ENCODE measurements around the gene ELF2.
A peak's percentile ranks its signal among the peaks of the same experiment; 100 is the strongest.
"Not testable (repeated sequence)": the region's sequence is repeated elsewhere in the genome, so short reads cannot be mapped to it uniquely, and the experiment has no call there.

ELF2 gene

DNA sequence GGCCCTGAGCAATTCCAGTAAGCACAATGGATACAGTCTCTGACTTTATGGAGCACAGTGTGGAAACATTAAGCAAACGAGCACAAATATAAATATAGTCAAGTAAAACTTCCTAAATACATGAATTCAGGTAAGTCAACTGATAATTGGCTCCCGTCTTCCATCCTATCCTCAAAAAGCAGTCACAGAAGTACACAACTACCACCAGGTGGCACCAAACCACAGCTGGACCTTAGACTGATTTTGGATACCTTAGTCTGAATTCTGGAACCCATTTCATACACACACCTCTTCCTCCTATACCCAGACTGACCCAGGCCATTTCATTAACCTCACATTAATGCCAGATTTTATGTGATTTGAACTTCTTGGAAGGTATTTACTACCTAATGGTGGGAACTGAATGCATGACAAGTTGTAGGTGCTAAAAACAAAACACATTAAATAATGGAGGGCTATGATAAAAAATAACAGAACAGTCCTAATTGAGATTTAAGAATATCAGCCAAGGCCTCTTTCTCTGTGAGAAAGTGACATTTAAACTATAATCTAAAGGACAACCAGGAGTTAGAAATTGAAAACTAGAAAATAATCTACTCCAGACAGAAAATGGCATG lies 77.5 kb downstream of the ELF2 start:
- H3K27me3 Mint-ChIP-seq = no peaks in the 10 kb centered on the region
- peak; percentile 98 for ATAC-seq (ENCODE audit: low read depth)
- H3K4me1 Mint-ChIP-seq = peaks cover 5% of the 10 kb centered on the region

DNA sequence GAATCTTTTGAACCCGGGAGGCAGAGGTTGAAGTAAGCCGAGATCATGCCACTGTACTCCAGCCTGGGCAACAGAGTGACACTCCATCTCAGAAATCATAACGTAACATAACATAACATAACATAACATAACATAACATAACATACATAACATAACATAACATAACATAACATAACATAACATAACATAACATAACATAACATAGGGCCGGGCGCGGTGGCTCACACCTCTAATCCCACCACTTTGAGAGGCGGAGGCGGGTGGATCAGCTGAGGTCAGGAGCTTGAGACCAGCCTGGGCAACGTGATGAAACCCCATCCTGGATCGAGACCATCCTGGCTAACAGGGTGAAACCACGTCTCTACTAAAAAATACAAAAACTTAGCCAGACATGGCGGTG lies 84.7 kb downstream of the ELF2 start:
- H3K4me1 Mint-ChIP-seq = no peaks in the 10 kb centered on the region
- no peak overlapping the region for H3K27ac Mint-ChIP-seq
- no peaks in the 10 kb centered on the region for H3K9me3 Mint-ChIP-seq
- H3K27me3 Mint-ChIP-seq = no peaks in the 10 kb centered on the region
- H3K4me3 Mint-ChIP-seq = no peak overlapping the region
- DNase-seq (ENCODE audit: low spot score in 2 of 2) = no peak
- no peak for ATAC-seq (ENCODE audit: low read depth)
- H3K36me3 Mint-ChIP-seq = no peaks in the 10 kb centered on the region

More for the DNA sequence above, 77.5 kb downstream of the ELF2 start:
- Mint-ChIP-seq H3K4me3 (no peak overlapping the region), H3K9me3 (no peaks in the 10 kb centered on the region), H3K36me3 (no peaks in the 10 kb centered on the region), H3K27ac (no peak overlapping the region)
- DNase-seq (ENCODE audit: low spot score in 2 of 2) = peak; percentile 68 to 75

DNA sequence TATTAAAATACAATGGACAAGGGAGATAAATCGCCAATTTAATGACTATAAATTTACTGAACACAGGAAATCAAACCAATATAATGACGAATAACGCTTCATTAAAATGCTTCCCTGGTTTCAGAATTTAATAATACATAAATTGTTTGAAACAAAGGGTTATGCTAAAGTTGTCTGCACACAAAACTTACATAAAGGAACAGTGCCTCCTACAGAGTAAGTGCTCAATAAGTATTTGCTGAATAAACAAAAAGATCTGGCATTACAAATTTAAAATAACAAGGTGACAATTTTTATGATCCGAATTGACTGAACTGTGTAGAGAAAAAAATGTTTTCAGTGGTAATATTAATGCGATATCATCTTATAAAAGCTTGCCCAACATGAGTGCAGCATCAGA lies 91.9 kb downstream of the ELF2 start:
- Mint-ChIP-seq H3K36me3 (no peaks in the 10 kb centered on the region), H3K27me3 (no peaks in the 10 kb centered on the region), H3K4me3 (no peak overlapping the region), H3K9me3 (no peaks in the 10 kb centered on the region), H3K4me1 (peaks cover 14% of the 10 kb centered on the region), H3K27ac (peak overlapping the region; percentile 98)
- ATAC-seq (ENCODE audit: low read depth) = no peak
- no peak for DNase-seq (ENCODE audit: low spot score in 2 of 2)

DNA sequence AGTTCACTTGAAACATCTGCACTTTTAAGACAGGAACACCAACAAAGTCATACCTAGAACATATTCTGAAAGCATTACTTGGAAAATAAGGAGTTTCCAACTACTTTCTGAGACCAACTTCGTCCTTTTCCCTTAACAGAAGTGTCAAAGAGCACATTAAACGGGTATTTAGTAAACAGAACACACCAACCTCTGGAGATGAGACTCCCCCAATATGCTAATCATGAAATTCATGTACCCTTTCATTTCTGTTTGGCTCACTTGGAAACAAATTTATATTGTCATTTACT lies 92.3 kb downstream of the ELF2 start:
- H3K27me3 Mint-ChIP-seq = no peaks in the 10 kb centered on the region
- no peaks in the 10 kb centered on the region for H3K36me3 Mint-ChIP-seq
- no peaks in the 10 kb centered on the region for H3K9me3 Mint-ChIP-seq
- peak overlapping the region; percentile 87 for H3K4me3 Mint-ChIP-seq
- H3K27ac Mint-ChIP-seq = peak overlapping the region; percentile 98
- no peak for ATAC-seq (ENCODE audit: low read depth)
- no peak for DNase-seq (ENCODE audit: low spot score in 2 of 2)
- peaks cover 14% of the 10 kb centered on the region for H3K4me1 Mint-ChIP-seq

DNA sequence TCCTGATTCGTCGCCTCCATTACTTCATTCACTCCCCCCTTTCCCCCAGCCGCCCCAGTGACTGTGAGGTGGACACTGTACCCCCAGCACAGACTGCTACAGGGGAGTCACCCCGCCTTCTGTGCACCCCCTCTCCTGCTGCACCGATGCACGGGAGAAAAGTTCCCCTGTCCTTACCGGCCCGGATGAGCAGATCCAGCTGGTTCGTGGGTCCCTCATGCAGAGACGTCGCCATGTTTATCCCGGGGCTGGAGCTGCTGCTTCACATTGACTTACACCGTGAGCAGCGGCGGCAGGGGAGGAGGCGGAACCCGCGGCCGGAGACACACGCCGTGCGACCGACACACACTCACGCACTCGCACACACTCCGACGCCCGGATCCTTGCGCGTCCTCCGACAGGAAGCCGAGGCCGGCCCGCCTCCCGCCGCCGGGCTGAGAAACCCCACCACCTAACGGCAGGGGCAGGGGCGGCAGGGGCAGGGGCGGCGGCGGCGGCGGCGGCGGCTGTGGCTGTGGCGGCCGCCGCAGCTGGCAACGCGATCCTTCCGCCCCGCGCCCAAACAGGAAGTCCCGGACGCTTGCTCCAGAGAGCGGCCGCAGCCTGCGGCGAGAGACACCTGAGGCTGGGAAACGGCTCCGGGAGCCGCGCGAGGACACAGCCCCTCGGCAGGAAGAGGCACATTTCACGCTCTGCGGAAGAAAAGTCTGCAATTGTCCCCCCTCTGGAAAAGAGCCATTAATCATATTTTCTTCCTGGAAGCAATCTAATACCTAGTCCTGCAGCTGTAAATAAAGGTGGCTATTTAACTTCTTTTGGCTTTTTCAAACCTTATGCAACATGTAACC lies 92.8 kb downstream of the ELF2 start:
- Mint-ChIP-seq H3K4me3 (peak overlapping the region; percentile 87), H3K27ac (peak overlapping the region; percentile 98)

DNA sequence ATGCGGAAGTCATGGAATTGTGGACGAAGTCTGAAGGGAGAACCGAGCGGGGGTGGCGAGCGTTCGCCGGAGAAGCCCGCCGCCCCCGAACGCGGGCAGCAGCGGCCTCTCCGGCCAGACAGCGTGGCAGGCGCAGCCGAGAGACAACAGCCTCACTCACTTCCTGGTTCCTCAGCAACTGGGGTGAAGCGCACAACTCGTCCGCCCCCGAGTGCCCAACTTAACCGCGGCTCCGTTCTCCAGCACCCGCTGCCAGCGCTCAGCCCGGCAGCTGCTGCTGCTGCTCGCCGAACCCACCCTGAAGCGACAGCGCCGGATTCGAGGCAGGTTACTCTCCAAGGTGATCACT lies 93.4 kb downstream of the ELF2 start:
- Mint-ChIP-seq H3K9me3 (no peaks in the 10 kb centered on the region), H3K4me3 (peak overlapping the region; percentile 87), H3K4me1 (peaks cover 14% of the 10 kb centered on the region), H3K27ac (peak overlapping the region; percentile 98), H3K36me3 (no peaks in the 10 kb centered on the region), H3K27me3 (no peaks in the 10 kb centered on the region)
- DNase-seq (ENCODE audit: low spot score in 2 of 2) = peak; percentile 68 to 77
- peak; percentile 48 for ATAC-seq (ENCODE audit: low read depth)

More for the DNA sequence above, 92.8 kb downstream of the ELF2 start:
- Mint-ChIP-seq H3K9me3 (no peaks in the 10 kb centered on the region), H3K27me3 (no peaks in the 10 kb centered on the region), H3K36me3 (no peaks in the 10 kb centered on the region), H3K4me1 (peaks cover 14% of the 10 kb centered on the region)
- ATAC-seq (ENCODE audit: low read depth) (peak; percentile 59), DNase-seq (ENCODE audit: low spot score in 2 of 2) (peak in 1 of 2 donors; percentile 73)

DNA sequence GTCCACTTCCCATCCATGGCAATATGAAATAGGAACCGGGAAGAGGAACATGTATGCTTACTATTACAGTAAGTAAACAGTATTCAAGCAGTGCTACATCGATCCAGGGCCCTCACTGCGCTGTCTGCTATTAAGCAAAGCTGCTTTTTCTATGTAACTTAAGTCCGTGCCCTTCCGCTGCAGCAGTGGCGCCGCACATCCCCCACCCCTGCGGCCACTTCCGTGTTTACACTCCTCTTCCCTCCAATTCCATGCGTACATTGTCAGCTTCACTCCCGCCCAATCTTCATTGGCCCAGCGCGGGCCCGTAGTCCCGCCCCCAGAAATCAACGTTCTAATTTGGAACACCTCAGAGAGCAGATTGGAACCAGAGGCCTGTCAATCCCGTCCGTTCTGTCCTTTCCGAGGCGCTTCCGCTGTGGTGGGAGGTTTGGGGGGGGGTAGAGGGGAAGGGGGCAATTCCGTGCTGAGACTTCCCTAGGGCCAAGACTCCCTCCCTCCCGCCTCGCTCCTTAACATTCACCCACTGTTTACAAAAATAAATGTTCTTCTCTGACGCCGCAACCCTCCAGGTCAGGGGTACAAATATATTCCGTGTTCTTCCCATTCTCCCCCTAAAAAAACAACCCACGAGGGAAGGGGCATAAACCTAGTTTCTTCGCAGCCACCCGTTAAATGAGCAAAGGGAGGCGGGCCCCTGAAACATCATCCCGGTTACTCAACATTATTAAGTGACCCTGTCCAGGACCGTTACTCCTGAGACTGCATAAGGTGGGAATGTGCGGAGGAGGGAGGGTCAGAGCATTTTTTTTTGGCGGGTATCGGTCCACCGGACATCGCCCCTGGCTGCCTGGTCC lies 94.0 kb downstream of the ELF2 start:
- H3K27me3 Mint-ChIP-seq = no peaks in the 10 kb centered on the region
- DNase-seq (ENCODE audit: low spot score in 2 of 2) = peak; percentile 75 to 83
- no peaks in the 10 kb centered on the region for H3K36me3 Mint-ChIP-seq
- peak; percentile 72 for ATAC-seq (ENCODE audit: low read depth)
- peak overlapping the region; percentile 98 for H3K27ac Mint-ChIP-seq
- H3K4me1 Mint-ChIP-seq = peaks cover 14% of the 10 kb centered on the region
- peak overlapping the region; percentile 87 for H3K4me3 Mint-ChIP-seq
- H3K9me3 Mint-ChIP-seq = no peaks in the 10 kb centered on the region

DNA sequence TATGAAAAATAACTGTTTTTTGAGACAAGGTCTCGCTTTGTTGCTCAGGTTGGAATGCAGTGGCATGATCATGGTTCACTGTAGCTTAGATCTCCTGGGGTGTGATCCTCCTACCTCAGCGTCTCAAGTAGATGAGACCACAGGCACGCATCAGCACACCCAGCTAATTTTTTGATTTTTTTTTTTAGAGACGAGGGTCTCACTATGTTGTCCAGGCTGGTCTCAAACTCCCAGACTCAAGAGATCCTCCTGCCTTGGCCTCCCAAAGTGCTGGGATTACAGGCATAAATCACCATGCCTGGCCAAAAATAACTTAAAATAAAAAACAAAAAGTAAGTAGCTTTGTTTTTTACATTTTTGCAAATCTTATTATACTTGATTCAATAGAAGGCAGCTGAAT lies 98.1 kb downstream of the ELF2 start:
- H3K36me3 Mint-ChIP-seq = peaks cover 2% of the 10 kb centered on the region
- no peaks in the 10 kb centered on the region for H3K9me3 Mint-ChIP-seq
- no peaks in the 10 kb centered on the region for H3K27me3 Mint-ChIP-seq
- peaks cover 13% of the 10 kb centered on the region for H3K4me1 Mint-ChIP-seq
- H3K27ac Mint-ChIP-seq = peak overlapping the region; percentile 47
- ATAC-seq (ENCODE audit: low read depth) = no peak
- no peak overlapping the region for H3K4me3 Mint-ChIP-seq
- DNase-seq (ENCODE audit: low spot score in 2 of 2) = no peak

DNA sequence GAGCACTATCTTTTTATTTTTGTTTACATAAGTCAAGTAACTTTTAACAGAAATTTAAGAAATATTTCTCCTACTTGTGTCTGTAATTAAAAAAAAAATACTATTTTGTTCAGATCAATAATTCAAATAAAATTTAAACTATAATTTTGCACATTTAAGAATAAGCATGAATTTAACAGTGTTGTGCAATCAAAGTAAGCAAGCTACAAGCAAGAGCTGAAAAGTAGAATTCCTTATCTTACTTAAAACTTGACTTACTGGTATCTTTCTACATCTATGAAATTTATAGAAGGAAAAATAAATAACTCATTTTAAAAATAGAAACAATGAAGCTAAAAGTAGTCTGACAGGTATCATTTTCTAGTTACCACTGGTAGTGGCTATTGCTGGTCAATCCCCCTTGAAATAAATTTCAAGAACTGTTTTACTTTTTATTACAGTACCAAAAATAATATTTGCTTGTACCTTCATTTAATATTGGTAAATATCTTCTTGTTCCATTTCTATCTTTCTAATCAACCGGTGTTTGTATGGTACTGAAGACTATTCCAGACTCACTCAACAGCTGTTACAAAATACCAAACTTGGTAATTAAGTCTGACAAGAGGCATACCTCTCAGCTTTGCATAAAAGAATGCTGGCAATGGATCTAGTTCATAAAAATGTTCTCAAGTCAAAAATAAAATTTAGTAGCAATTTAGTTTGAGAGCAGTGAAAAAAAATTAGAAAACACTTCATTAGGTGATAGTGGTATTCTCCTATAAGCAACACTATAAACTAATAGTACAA lies 99.3 kb downstream of the ELF2 start:
- peaks cover 13% of the 10 kb centered on the region for H3K4me1 Mint-ChIP-seq
- no peak overlapping the region for H3K4me3 Mint-ChIP-seq
- ATAC-seq (ENCODE audit: low read depth) (no peak), DNase-seq (ENCODE audit: low spot score in 2 of 2) (no peak)
- H3K27me3 Mint-ChIP-seq = no peaks in the 10 kb centered on the region
- no peak overlapping the region for H3K27ac Mint-ChIP-seq
- peaks cover 2% of the 10 kb centered on the region for H3K36me3 Mint-ChIP-seq
- H3K9me3 Mint-ChIP-seq = no peaks in the 10 kb centered on the region

DNA sequence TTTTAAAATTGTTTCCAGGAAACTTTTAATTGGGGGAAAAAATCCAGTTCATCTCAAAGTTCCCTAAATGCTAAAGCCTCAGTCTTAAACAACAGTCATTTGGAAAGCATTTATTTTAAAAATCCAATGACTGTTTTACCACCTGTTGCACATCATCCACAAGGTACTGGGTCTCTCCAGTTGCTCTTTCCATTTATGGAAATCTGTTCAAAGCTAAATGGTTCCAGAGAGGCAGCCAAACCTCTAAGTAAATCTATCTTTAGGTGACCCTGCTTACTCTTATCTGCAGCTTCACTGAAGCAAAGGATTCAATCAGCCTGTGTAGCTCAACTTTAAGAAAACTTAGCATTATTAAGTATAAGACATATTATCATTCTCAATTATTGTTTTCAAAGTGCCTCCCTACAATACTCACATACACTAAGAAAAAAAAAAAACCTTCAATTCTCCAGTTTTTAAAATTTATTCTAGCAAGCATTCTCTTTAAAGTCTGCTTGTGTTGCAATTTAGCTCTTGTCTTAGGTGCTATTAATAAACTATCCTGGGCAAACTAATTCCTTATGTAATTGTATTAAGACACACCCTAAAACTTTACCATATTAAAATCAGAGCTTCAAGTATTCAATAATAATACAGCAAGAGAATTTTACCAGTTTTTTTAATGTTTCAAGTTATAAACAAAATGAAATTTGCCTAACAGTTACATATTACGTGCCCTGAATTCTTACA lies 100.8 kb downstream of the ELF2 start:
- peaks cover 6% of the 10 kb centered on the region for H3K4me1 Mint-ChIP-seq
- H3K4me3 Mint-ChIP-seq = no peak overlapping the region
- H3K9me3 Mint-ChIP-seq = no peaks in the 10 kb centered on the region
- no peaks in the 10 kb centered on the region for H3K27me3 Mint-ChIP-seq
- no peak for DNase-seq (ENCODE audit: low spot score in 2 of 2)
- ATAC-seq (ENCODE audit: low read depth) = no peak
- H3K27ac Mint-ChIP-seq = no peak overlapping the region
- H3K36me3 Mint-ChIP-seq = peaks cover 8% of the 10 kb centered on the region

DNA sequence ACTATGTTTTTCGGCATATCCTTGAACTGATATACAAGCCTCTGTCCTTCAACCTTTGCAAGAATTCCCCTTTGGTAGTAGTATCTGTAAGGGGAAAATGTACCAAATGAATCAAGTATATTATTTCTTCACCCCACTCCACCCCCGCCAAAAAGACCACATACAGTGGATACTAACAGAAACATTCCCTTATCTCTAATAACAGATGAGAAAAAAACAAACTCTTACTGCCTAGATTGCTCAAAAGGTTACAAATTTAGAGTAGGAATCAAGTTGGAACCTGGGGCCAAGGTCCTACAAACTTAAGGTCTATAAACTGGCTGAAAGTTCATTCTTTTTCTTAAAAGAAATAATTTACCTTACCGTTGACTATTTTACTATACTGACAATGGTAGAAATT lies 116.4 kb downstream of the ELF2 start:
- ATAC-seq (ENCODE audit: low read depth) (no peak), DNase-seq (ENCODE audit: low spot score in 2 of 2) (no peak)
- no peaks in the 10 kb centered on the region for H3K27me3 Mint-ChIP-seq
- H3K9me3 Mint-ChIP-seq = no peaks in the 10 kb centered on the region
- peaks cover 3% of the 10 kb centered on the region for H3K4me1 Mint-ChIP-seq
- peaks cover 17% of the 10 kb centered on the region for H3K36me3 Mint-ChIP-seq
- H3K4me3 Mint-ChIP-seq = no peak overlapping the region
- H3K27ac Mint-ChIP-seq = no peak overlapping the region

DNA sequence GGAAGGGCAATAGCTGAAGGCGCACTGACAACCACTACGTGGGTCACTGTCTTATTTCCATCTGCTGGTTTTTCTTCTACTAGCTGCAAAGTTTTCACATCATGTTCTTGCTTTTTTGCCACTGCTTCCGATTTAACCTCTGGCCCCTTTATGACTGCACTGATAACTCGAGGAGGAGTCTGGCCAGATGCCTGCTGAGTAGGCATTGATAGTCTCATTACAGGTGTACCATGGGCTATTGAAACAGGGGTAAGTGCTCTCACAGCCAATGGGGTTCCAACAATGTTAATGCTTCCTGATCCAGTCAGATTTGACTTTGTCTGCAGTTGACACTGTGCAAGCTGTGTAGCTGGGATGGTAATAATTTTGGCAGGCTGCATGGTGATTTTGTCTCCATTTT lies 118.0 kb downstream of the ELF2 start:
- not testable (repeated sequence) for H3K9me3 Mint-ChIP-seq; H3K4me1 Mint-ChIP-seq; DNase-seq (ENCODE audit: low spot score in 2 of 2); H3K27me3 Mint-ChIP-seq; H3K4me3 Mint-ChIP-seq; H3K27ac Mint-ChIP-seq; ATAC-seq (ENCODE audit: low read depth)
- peaks cover 25% of the 10 kb centered on the region for H3K36me3 Mint-ChIP-seq

DNA sequence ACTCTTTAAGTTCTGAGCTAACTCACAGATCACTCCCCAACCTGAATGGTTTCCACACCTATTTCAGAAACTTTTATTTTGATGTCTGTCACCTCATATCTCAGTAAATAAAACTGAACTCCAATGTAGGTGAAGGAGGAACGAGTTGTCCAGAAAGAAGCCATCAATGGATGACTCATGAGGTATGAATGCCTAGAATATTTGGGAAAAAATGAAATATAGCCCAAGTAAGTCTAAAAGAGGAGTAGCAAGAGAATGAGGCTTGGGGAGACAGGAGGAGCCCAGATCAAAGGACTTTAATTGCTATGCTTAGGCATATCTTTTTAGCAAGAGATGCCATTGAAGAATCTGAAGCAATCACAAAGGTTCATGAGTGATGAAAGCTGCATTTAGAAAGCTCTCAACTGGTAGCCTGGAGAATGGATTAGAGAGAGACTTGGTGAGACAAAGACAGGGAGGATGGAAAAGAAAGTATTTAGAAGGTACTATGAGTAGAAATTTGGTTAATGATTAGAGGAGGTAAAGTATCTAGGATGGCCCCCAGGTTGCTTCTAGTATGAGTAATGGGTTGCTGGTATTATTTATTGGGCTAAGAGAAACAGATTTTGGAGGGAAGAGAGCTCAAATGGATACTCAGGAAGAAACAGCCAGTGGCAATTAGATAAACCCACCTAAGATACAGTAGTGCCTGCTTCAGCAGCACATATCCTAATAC lies 122.1 kb downstream of the ELF2 start:
- Mint-ChIP-seq H3K27me3 (no peaks in the 10 kb centered on the region), H3K4me3 (no peak overlapping the region), H3K36me3 (peaks cover 28% of the 10 kb centered on the region), H3K9me3 (no peaks in the 10 kb centered on the region), H3K27ac (peak overlapping the region; percentile 4), H3K4me1 (peaks cover 7% of the 10 kb centered on the region)
- ATAC-seq (ENCODE audit: low read depth) (no peak), DNase-seq (ENCODE audit: low spot score in 2 of 2) (no peak)
